ENCODE results near the gene HRAS. TPM values are rescaled to one million over a fixed set of nuclear protein-coding genes. Genes with fewer than 3 reads are reported as not detected.
A peak's percentile ranks its signal among the peaks of the same experiment; 100 is the strongest.

HRAS gene
- total RNA-seq, 6 donors from 2014 or later = 45.5 to 85.0 (median 59.9) TPM

DNA sequence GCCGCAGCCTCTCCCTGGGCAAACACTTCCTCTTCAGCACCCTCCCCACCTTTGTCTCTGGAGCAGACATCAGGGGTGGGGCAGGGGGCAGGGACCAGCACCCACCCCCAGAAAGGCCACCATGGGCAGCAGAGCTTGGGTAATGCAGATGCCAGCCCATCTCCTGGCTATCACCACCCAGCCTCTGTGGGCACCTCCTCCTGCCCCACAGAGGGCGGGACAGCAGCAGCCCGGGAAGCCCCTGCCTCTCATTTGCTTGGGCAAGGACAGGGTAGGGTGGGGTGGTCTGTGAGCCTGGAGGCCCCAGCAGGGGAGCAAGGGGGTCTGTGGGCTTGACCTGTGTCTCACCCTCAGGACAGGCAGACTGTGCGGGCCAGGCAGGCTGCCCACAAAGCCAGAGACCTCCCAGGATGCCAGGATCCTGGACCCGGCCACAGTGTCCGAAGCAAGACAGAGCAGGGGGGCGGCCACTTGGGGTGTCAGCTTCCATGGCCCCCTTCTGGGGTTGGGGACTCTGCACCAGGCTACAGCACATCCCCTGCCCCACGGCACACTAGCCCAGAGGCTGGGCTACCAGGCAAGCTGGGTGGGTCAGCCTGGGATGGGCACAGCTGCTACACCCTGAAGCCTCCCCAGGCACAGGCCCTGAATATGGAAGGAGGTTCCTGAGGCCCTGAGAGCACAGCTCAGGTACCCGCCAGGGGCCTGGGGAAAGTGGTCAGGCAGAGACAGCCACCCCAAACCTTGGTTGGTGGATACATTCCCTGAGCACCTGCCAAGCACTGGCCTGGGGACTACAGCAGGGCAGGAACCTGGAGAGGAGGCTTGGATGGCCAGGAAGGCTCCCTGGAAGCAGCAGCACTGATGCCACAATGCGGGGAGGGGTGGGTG, 32.8 kb downstream of the HRAS start:
- TF ChIP-seq POLR2AphosphoS5 (IDR thresholded peaks at IDR 0.05) (no peak), POLR2A (IDR thresholded peaks at IDR 0.05) (no peak), EP300 (IDR thresholded peaks at IDR 0.05) (no peak)
- TF ChIP-seq, protein P1, sequence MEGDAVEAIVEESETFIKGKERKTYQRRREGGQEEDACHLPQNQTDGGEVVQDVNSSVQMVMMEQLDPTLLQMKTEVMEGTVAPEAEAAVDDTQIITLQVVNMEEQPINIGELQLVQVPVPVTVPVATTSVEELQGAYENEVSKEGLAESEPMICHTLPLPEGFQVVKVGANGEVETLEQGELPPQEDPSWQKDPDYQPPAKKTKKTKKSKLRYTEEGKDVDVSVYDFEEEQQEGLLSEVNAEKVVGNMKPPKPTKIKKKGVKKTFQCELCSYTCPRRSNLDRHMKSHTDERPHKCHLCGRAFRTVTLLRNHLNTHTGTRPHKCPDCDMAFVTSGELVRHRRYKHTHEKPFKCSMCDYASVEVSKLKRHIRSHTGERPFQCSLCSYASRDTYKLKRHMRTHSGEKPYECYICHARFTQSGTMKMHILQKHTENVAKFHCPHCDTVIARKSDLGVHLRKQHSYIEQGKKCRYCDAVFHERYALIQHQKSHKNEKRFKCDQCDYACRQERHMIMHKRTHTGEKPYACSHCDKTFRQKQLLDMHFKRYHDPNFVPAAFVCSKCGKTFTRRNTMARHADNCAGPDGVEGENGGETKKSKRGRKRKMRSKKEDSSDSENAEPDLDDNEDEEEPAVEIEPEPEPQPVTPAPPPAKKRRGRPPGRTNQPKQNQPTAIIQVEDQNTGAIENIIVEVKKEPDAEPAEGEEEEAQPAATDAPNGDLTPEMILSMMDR (IDR thresholded peaks at IDR 0.05) = no peak
- 72 to 79% methylated on average over 3 to 6 of the region's 10 CpGs for WGBS, 2 donors
- peak in 1 of 2 donors; percentile 62 for DNase-seq
- H3K27me3 ChIP-seq = no peaks in the 10 kb centered on the region
- no peaks in the 10 kb centered on the region for H3K9me3 ChIP-seq
- H3K4me3 ChIP-seq = peak overlapping the region in 1 of 4 donors; percentile 70
- peak overlapping the region; percentile 79 to 100 (median 98) for H3K27ac ChIP-seq
- peaks cover 30 to 48% (median 47%) of the 10 kb centered on the region in 4 donors for H3K36me3 ChIP-seq
- ATAC-seq (ENCODE audit: low FRiP score in 2 of 2) = no peak
- peaks cover 37 to 48% (median 41%) of the 10 kb centered on the region in 4 donors for H3K4me1 ChIP-seq

DNA sequence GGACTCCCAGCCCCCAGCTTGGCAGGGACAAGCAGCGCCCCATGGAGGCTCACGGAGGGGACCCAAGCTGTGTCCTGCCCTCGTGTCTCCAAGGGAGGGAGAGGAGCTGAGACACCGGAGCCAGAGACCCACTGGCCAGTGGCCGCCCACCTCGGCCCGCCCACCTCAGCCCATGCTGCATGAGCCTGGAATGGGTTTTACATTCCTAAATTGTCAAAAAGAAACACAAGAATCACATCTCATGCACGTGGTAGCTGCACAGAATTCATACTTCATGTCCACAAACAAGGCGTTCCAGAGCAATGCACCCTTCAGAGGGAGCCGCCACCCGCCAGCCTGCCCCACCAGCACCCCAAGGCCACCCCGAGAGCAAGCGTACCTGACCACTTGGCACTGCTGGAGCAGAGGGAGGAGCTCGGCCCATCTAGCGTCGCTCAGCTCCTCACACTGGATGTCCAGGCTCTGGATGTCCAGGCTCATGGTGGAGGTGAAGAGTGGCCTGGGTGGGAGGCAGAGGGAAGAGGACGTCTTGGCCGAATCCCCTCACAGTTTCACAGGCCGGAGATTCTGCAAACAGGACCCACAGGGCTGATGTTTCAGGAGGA, 33.6 kb downstream of the HRAS start:
- H3K27ac ChIP-seq = peak overlapping the region in 2 of 4 donors; percentile 98
- whole genome bisulfite sequencing, 2 donors = 83 to 90% methylated on average over 14 to 19 of the region's 19 CpGs
- H3K27me3 ChIP-seq = no peaks in the 10 kb centered on the region
- ATAC-seq (ENCODE audit: low FRiP score in 2 of 2) = no peak
- H3K4me1 ChIP-seq = peaks cover 36 to 46% (median 40%) of the 10 kb centered on the region in 4 donors
- TF ChIP-seq EP300 (IDR thresholded peaks at IDR 0.05) (no peak), POLR2A (IDR thresholded peaks at IDR 0.05) (no peak), POLR2AphosphoS5 (IDR thresholded peaks at IDR 0.05) (no peak)
- TF ChIP-seq, protein P1 (IDR thresholded peaks at IDR 0.05) = no peak
- H3K36me3 ChIP-seq = peaks cover 31 to 55% (median 54%) of the 10 kb centered on the region in 4 donors
- DNase-seq = peak in 1 of 2 donors; percentile 83
- H3K4me3 ChIP-seq = no peak overlapping the region
- no peaks in the 10 kb centered on the region for H3K9me3 ChIP-seq

DNA sequence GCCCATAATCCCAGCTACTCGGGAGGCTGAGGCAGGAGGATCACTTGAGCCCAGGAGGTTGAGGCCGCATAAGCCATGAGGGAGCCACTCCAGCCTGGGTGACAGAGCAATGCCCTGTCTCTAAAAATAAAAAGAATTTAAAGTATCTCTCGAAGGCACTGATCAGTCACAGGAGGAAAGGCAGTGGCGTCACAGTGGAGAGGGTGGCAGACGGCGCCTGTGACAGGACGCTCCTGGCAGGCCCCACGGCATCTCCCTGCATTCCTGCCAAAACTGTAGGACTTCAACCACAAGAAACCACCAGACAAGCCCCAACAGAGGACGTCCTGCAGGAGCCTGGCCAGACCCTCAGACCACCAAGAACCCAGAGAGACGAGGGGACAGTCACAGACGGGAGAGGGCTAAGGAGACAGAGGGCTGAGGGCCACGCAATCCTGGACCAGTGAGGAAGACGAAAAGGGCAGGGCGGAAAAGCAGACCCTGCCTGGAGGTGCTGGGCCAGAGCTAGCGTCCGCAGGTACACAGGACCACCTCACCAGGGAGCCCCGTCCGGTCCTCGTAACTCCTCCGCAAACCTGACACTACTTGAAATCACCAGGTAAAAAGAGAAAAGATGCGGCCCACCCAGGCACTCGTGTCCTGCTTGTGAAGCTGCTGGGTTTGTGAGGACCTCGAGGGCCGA, 34.2 kb downstream of the HRAS start:
- no peak overlapping the region for H3K27ac ChIP-seq
- peaks cover 36 to 45% (median 40%) of the 10 kb centered on the region in 4 donors for H3K4me1 ChIP-seq
- H3K4me3 ChIP-seq = no peak overlapping the region
- no peaks in the 10 kb centered on the region for H3K9me3 ChIP-seq
- peak in 1 of 2 donors; percentile 46 for DNase-seq
- no peaks in the 10 kb centered on the region for H3K27me3 ChIP-seq
- ATAC-seq (ENCODE audit: low FRiP score in 2 of 2) = no peak
- H3K36me3 ChIP-seq = peaks cover 37 to 61% (median 60%) of the 10 kb centered on the region in 4 donors
- WGBS, 2 donors = 92 to 95% methylated on average over 23 to 24 of the region's 24 CpGs
- no peak for TF ChIP-seq POLR2AphosphoS5 (IDR thresholded peaks at IDR 0.05)
- TF ChIP-seq, protein P1 (IDR thresholded peaks at IDR 0.05) = no peak
- TF ChIP-seq POLR2A (IDR thresholded peaks at IDR 0.05) = no peak
- no peak for TF ChIP-seq EP300 (IDR thresholded peaks at IDR 0.05)

DNA sequence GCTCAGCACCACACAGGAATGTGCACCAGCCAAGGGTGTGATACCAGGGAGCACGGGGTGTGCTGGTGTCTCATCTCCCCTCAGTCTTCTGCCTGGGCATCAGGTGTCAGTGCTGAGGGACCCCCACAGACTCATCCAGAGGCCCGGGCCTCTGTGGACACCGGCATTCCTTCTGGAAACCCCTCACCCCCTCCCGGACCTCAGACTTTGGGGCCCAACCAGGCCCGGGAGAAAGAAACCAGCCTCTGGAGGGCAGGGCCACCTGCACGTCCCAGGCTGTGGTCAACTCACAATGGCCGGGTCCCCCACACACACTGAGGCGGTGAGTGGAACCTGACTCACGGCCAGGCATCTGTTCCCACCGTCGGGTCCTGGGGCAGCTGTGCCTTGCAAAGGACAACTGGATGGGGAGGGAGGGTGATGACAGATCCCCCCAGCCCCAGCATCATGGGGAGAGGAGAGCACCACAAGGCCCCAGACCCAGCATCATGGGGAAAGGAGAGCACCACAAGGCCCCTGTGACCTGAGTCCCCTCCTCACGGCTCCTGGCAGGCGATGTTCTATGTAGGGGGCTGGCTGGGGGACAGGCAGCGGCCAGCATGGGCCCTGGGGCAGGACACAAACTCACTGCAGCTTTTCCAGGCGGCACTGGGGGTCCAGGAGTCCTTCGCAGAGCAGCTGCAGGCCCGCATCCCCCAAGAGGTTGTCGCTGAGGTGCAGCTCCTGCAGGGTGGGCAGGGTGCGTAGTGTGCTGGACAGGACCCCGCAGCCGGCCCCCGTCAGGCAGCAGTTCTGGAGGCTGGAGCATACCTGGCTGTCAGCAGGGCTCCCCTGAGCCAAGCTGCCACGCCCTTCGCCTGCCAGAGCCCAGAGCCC, 35.9 kb downstream of the HRAS start:
- Histone ChIP-seq H3K36me3 (peaks cover 42 to 78% (median 74%) of the 10 kb centered on the region in 4 donors), H3K27ac (no peak overlapping the region), H3K27me3 (no peaks in the 10 kb centered on the region), H3K4me3 (no peak overlapping the region), H3K4me1 (peaks cover 23 to 28% (median 23%) of the 10 kb centered on the region in 4 donors), H3K9me3 (no peaks in the 10 kb centered on the region)
- ATAC-seq (ENCODE audit: low FRiP score in 2 of 2) (no peak), DNase-seq (peak; percentile 19 to 83)
- WGBS, 2 donors = 98% methylated on average over 4 to 21 of the region's 24 CpGs
- TF ChIP-seq, protein P1 (IDR thresholded peaks at IDR 0.05) = no peak
- no peak for TF ChIP-seq EP300 (IDR thresholded peaks at IDR 0.05)
- no peak for TF ChIP-seq POLR2AphosphoS5 (IDR thresholded peaks at IDR 0.05)
- TF ChIP-seq POLR2A (IDR thresholded peaks at IDR 0.05) = no peak

Measured in upper lobe of left lung (tissue), 6 donors.